LNCaP clone FGC (cell line): Measurements from ENCODE around the gene C9orf57.
A peak's percentile ranks its signal among the peaks of the same experiment; 100 is the strongest.

ENCODE experiments used
- DNase-seq: peaks from one replicate; pipeline ENCODE4 v3.0.0-alpha.2; 2011; ENCODE audit warnings: low read depth
- H3K4me3 ChIP-seq: 2 replicates; pipeline ENCODE4 v1.5.1; 2011; ENCODE audit warnings: mild to moderate bottlenecking, low read depth, low read length, control low read depth
- TF ChIP-seq, protein P1 (sequence below): IDR thresholded peaks from 2 replicates; pipeline ENCODE4 v1.5.1; 2012; ENCODE audit warnings: mild to moderate bottlenecking; ENCODE audit not compliant: control insufficient read depth, insufficient read depth; ENCODE audit errors: extremely low read depth

C9orf57 gene

DNA sequence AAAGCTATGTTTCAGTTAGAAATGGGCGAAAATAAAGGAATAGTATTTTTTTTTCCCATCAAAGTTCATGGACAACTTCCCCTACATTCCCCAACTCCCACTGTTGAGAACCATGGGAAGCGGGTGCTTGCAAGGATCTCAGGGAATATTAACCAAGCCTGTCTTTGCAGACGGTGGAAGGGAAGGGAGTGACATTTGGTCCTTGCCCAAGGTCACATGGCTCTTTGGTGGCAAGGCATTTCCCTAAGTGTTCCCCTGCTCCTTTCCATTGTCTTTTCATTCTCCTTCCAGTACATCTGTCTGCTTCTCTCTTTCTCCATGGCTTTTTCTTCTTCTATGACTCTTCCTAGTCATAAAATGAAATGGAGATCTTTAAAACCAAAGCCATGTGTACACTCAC lies 19.0 kb downstream of the C9orf57 start:
- TF ChIP-seq, protein P1, sequence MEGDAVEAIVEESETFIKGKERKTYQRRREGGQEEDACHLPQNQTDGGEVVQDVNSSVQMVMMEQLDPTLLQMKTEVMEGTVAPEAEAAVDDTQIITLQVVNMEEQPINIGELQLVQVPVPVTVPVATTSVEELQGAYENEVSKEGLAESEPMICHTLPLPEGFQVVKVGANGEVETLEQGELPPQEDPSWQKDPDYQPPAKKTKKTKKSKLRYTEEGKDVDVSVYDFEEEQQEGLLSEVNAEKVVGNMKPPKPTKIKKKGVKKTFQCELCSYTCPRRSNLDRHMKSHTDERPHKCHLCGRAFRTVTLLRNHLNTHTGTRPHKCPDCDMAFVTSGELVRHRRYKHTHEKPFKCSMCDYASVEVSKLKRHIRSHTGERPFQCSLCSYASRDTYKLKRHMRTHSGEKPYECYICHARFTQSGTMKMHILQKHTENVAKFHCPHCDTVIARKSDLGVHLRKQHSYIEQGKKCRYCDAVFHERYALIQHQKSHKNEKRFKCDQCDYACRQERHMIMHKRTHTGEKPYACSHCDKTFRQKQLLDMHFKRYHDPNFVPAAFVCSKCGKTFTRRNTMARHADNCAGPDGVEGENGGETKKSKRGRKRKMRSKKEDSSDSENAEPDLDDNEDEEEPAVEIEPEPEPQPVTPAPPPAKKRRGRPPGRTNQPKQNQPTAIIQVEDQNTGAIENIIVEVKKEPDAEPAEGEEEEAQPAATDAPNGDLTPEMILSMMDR, result no peak
- DNase-seq, result no peak
- no peak overlapping the region for H3K4me3 ChIP-seq

DNA sequence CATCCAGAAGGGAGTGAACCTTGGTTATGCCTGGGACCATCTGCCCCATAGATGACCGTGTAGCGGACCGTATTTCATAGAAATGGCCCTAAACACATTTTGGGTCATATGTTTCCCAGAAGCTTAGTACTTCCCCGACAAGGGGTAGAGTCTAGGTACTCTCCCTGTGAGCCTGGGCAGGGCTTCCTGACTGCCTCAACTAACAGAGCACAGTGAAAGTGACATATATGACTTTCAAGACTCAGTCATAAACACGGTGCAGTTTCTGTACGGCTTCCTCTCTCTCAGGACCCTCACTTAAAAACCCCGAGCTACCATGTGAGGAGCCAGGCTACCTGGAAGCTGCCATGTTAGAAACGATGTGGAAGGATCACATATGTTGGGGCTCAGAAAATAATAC lies 20.9 kb downstream of the C9orf57 start:
- TF ChIP-seq, protein P1, result no peak
- no peak for DNase-seq
- H3K4me3 ChIP-seq, result no peak overlapping the region

DNA sequence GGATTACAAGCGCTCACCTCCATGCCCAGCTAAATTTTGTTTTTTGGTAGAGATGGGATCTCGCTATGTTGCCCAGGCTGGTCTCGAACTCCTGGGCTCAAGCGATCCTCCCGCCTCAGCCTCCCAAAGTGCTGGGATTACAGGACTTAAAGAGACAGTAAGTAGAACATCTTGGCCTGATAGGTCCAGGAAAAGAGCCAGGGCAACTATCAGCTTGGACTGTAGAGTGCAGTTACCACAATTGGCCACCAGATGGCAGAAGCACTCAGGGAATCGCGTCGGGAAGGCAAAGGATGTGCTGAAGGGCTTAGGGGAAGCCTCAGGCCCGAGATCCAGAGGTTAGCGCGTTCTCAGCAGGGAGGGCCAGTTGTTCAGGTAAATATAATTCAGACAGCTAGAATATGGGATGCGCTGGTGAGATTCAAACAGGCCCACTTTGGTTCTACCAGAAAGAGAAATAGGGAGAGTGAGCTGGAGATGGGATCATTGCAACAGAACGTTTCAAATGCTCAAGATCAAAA lies 21.5 kb downstream of the C9orf57 start:
- DNase-seq, result peak; percentile 47
- TF ChIP-seq, protein P1, result peak; percentile 100
- no peak overlapping the region for H3K4me3 ChIP-seq

DNA sequence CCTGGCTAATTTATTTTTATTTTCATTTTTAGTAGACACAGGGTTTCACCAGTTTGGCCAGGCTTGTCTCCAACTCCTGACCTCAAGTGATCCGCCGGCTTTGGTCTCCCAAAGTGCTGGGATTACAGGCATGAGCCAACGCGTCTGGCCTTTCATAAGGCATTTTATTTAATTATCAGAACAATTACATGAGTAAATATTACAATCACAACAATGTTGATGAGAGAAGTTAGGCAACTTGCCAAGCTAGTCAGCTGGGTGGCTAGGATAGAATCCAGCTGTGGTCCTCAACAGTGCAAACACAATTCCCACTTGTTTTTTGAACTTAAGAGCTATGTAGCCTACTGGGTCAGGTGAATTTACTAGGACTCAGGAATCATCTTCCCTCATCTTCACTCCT lies 22.0 kb downstream of the C9orf57 start:
- TF ChIP-seq, protein P1, result no peak
- DNase-seq, result no peak
- H3K4me3 ChIP-seq, result no peak overlapping the region

DNA sequence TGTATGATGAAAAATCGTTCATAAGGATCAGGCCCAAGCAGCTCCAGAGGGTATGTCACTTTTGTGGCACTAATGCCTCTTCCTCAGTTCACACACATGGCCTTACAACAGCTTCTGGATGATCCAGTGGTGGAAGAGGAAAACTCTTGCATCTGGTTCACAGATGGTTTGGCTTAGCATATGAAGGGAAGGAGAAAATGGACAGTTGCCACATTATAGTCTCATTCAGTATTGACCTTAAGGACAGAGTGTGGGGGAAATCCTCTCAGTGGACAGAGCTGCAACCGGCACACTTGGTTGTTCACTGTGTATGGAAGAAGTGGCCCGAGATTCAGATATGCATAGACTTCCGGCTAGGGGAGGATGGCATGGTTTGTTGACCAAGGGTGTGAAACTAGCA lies 22.8 kb downstream of the C9orf57 start:
- H3K4me3 ChIP-seq, result no peak overlapping the region
- DNase-seq, result no peak

DNA sequence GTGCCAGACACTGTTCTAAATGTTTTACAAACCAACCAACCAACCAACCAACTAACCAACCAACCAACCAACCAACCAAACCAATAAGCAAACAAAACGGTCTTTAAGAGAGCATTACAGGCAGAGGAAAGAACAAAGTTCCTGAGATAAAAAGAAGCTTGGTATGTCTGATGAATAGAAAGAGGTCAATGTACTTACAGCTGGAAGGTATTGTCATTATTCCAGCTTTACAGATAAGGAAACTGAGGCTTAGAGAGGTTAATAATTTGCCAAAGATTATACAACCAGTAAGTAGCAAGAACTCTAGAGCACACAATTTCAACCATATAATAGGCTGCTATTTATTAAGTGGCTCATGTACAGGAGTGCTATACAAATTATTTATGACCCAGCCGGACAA lies 29.6 kb downstream of the C9orf57 start:
- H3K4me3 ChIP-seq, result no peak overlapping the region
- DNase-seq, result no peak
- TF ChIP-seq, protein P1, result no peak

More for the DNA sequence above, 22.8 kb downstream of the C9orf57 start:
- TF ChIP-seq, protein P1, result no peak

DNA sequence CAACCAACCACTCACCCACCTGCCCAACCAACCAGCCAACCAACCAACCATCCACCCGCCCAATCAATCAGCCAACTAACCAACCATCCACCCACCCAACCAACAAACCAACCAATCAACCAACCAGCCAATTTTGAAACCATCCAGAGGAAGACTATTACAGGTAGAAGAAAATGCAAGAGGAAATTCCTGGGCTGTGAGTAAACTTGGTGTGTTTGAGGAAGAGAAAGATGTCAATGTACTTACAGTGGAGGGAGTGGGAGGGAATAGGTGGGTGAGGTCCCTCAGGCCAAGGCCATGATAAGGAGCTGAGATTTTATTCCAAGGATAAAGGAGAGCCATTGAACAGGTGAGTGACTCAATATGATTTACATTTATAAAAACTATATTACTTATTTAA lies 30.4 kb downstream of the C9orf57 start:
- no peak overlapping the region for H3K4me3 ChIP-seq
- DNase-seq, result no peak
- TF ChIP-seq, protein P1, result no peak
